Astrocyte of the cerebellum (primary cell): ENCODE data around the gene SHC2.

Experiments used
- DNase-seq: peaks from one replicate; pipeline ENCODE4 v3.0.0-alpha.2; 2011; ENCODE audit warnings: low read depth
- H3K4me3 ChIP-seq: 2 replicates; pipeline ENCODE4 v1.5.1; 2011; ENCODE audit warnings: mild to moderate bottlenecking, low read depth, low read length, moderate library complexity
- in situ Hi-C: cut with HindIII; loops from 2 replicates; pipeline ENCODE4 v1.10.0; 2017; ENCODE audit warnings: low sequenced_read_pairs
- TF ChIP-seq, protein P1 (sequence below): IDR thresholded peaks from 2 replicates; pipeline ENCODE4 v1.5.1; 2012; ENCODE audit warnings: low read length, low read depth, moderate library complexity, mild to moderate bottlenecking; ENCODE audit errors: missing control alignments

Gene SHC2

DNA sequence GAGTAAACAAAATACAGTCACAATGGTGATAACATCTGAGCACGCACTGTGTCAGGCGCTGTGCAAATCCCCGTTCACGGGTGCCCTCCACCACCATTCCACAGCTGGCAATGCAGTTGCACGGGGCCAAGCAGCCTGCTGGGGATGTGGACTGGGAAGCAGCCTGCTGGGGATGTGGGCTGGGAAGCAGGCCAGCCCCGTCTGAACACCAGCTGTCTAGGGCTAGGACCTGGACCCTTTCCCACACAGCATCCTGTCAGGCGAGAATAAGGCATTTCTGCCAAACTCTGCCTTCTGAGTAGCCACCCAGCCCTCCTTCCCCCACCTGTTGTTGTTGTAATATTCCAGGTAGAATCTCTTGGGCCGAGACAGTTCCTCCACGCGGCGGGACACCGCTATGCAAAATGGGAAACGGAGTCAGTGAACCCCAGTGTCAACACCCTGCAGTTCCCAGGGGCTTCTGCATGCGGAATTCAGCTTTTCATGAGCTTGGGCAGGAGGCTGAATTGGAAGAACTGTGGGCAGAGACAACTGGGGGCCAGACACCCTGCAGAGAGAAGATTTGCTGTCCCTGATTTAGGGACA, 88.4 kb downstream of the SHC2 start:
- in situ Hi-C loops, result no loop called here
- TF ChIP-seq, protein P1, sequence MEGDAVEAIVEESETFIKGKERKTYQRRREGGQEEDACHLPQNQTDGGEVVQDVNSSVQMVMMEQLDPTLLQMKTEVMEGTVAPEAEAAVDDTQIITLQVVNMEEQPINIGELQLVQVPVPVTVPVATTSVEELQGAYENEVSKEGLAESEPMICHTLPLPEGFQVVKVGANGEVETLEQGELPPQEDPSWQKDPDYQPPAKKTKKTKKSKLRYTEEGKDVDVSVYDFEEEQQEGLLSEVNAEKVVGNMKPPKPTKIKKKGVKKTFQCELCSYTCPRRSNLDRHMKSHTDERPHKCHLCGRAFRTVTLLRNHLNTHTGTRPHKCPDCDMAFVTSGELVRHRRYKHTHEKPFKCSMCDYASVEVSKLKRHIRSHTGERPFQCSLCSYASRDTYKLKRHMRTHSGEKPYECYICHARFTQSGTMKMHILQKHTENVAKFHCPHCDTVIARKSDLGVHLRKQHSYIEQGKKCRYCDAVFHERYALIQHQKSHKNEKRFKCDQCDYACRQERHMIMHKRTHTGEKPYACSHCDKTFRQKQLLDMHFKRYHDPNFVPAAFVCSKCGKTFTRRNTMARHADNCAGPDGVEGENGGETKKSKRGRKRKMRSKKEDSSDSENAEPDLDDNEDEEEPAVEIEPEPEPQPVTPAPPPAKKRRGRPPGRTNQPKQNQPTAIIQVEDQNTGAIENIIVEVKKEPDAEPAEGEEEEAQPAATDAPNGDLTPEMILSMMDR, result no peak
- peak; percentile 86 for DNase-seq
- no peak overlapping the region for H3K4me3 ChIP-seq

DNA sequence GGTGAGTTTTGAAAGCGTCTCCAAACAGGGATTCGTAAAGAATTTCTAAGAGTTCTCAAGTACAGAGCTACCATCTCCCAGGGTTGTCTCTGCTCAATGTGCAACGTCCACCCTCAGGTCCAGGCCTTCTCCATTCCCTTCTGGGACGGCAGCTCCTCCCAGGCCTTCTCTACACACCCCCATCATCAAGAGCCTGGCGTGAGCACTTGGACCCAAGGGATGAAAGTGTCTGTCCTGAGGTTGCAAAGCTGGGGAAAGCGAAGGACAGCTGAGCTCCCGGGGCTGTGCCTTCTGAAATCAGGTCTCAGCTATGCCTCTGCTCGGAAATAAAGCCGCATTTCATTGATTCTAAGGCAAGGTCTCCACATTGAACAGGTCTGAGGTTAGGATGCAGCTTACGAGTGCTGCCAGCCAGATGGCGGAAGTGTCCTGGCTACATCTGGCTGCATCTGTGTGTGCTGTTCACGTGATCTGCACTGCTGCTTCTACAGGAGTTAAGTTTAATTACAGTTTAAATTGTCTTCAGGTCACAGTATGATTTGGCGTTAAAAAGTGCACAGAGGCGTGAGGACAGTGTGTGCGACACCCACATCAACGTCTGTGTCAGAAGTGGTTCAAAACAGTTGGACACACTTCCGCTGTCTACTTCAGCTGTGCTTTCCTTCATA, 89.2 kb downstream of the SHC2 start:
- in situ Hi-C loops, result no loop called here
- no peak for DNase-seq
- H3K4me3 ChIP-seq, result no peak overlapping the region
- TF ChIP-seq, protein P1, result no peak

DNA sequence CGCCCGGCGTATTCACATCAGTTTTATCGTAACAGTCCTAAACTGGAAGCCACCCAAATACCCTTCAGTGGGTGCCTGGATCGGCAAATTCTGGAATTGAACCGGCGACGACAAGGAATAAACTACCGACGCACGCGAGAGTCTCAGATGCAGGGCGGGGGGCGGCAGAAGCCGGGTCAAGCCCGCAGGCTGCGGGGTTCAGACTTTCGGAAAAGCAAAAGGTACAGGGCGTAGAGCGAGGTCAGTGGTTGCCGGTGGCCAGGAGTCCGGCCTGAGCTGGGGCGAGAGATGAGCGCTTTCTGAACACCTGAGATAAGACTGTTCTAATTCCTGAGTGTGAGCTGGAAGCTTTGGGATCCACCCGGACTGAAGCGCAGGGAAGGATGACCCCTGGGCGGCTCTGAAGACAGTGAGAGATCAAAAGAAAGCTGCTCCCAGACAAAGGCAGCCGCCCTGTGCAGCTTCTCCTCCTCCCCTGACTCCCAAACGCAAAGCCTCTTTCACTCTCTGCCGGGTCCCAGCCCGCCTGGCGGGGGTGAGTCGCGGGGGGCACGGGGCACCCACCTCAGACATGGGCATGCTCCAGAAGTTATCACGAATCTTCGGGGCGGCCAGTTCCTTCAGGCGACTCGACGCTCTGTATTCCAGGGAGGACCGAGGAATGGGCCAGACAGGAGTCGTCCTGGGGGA, 90.0 kb downstream of the SHC2 start:
- in situ Hi-C loops, result no loop called here
- DNase-seq, result no peak
- TF ChIP-seq, protein P1, result no peak
- H3K4me3 ChIP-seq, result no peak overlapping the region

DNA sequence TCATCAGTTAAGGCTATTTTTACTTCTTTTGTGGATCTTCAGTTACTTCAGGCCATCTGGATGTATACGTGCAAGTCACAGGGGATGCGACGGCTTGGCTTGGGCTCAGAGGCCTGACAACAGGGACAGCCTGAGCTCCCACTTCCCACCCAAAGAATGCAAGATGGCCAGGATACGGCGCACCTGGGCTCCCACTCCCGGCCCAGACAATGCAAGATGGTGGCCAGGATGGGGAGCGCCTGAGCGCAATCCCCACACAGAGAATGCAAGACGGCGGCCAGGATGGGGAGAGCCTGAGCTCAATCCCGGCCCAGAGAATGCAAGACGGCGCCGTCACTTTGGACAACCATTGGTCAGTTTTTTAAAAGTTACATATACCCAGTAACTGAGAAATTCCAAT, 91.0 kb downstream of the SHC2 start:
- no peak overlapping the region for H3K4me3 ChIP-seq
- TF ChIP-seq, protein P1, result no peak
- DNase-seq, result no peak
- in situ Hi-C loops, result no loop called here

DNA sequence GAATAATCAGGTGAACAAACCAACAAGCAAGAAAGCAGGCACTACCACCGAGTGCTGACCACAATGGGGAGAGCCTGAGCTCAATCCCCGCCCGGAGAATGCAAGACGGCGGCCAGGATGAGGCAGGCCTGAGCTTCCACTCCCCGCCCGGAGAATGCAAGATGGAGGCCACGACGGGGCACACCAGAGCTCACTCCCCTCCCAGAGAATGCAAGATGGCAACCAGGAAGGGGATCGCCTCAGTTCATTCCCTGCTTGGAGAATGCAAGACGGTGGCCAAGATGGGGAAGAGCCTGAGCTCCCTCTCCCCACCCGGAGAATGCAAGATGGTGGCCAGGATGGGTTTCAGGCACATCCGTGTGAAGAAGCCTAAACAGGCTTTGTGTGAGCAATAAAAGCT, 91.6 kb downstream of the SHC2 start:
- TF ChIP-seq, protein P1, result no peak
- no peak for DNase-seq
- in situ Hi-C loops, result no loop called here
- H3K4me3 ChIP-seq, result no peak overlapping the region

DNA sequence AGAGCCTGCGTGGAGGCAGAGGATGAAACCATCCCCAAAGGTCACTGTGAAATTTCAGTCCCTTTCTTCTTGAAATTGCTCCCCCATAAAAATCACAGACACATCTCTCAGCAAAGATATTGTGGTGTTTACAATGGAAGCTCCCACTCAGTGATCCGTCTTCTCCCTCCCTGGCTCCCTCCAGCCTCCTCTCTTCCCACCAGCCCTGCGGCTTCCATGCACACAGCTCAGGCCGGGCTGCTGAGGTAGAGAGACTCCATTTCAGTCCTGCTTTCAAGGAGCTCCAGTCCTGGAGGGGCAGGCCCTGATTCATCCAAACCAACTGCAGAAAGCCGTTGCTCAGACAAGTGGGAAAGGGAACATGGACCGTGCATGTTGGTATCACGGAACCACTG, 92.2 kb downstream of the SHC2 start:
- TF ChIP-seq, protein P1, result no peak
- in situ Hi-C loops, result no loop called here
- DNase-seq, result no peak
- no peak overlapping the region for H3K4me3 ChIP-seq
